Urinary bladder (tissue), 4 donors: ENCODE data around the gene RELN. TPM values are rescaled to one million over a fixed set of nuclear protein-coding genes. Genes with fewer than 3 reads are reported as not detected.

Experiments used
- DNase-seq: peaks from one replicate; pipeline ENCODE4 v3.0.0-alpha.2; 2015; ENCODE audit errors: extremely low spot score
- H3K27ac ChIP-seq: one replicate; pipeline ENCODE4 v1.5.1; 2013; ENCODE audit warnings: low read depth, mild to moderate bottlenecking, moderate library complexity
- H3K36me3 ChIP-seq: one replicate; pipeline ENCODE4 v1.6.1; 2013; ENCODE audit warnings: mild to moderate bottlenecking, moderate library complexity; ENCODE audit not compliant: insufficient read depth
- H3K4me1 ChIP-seq: one replicate; pipeline ENCODE4 v1.6.1; 2013; ENCODE audit warnings: mild to moderate bottlenecking, moderate library complexity; ENCODE audit not compliant: insufficient read depth
- H3K4me3 ChIP-seq: one replicate; pipeline ENCODE4 v1.5.1; 2013; ENCODE audit warnings: low read depth, low read length
- WGBS: extraction: QIAGEN DNeasy Blood & Tissue Kit; methylation state at CpG from one replicate; pipeline ENCODE4 v1.1.7; 2013; 5-methylcytosine and 5-hydroxymethylcytosine counted together
- polyA plus RNA-seq: library from polyadenylated mRNA; stranded (reverse); fragments of 200-250 nt; gene quantifications from one replicate; pipeline ENCODE4 v1.2.3, GENCODE V29; 2013
- total RNA-seq: library from RNA; depleted of rRNA; stranded (reverse); fragments of >200 nt; gene quantifications from one replicate; pipeline ENCODE4 v1.2.3, GENCODE V29; 2014
- donor health status: healthy with polysubstance abuse.
- donor health status: healthy.

RELN gene
- total and polyA plus RNA-seq, 2 donors: 3.8 to 26.3 TPM

- Histone ChIP-seq H3K4me3 (no peak overlapping the region), H3K27ac (no peak overlapping the region), H3K36me3 (no peaks in the 10 kb centered on the region), H3K4me1 (no peaks in the 10 kb centered on the region)
- no peak for DNase-seq
- 75% methylated on average over 1 of the region's 1 CpG for WGBS
These were observed 240.8 kb downstream of the RELN start for GRCh38 chr7:103748680-103749079.

- DNase-seq: no peak
- Histone ChIP-seq H3K27ac (no peak overlapping the region), H3K36me3 (no peaks in the 10 kb centered on the region), H3K4me3 (no peak overlapping the region), H3K4me1 (no peaks in the 10 kb centered on the region)
- WGBS: 58% methylated on average over 1 of the region's 1 CpG
These were observed 254.1 kb downstream of the RELN start for GRCh38 chr7:103735377-103735776.

GRCh38 chr7:103731169-103731568 lies 258.3 kb downstream of the RELN start:
- 83% methylated on average over 2 of the region's 2 CpGs for WGBS
- H3K4me3 ChIP-seq: no peak overlapping the region
- no peak for DNase-seq
- no peaks in the 10 kb centered on the region for H3K36me3 ChIP-seq
- H3K4me1 ChIP-seq: no peaks in the 10 kb centered on the region
- no peak overlapping the region for H3K27ac ChIP-seq

GRCh38 chr7:103729026-103729425 lies 260.4 kb downstream of the RELN start:
- WGBS: 64% methylated on average over 4 of the region's 4 CpGs
- Histone ChIP-seq H3K4me3 (no peak overlapping the region), H3K4me1 (no peaks in the 10 kb centered on the region)

GRCh38 chr7:103727982-103728610 lies 261.4 kb downstream of the RELN start:
- DNase-seq: no peak
- no peak overlapping the region for H3K4me3 ChIP-seq
- no peaks in the 10 kb centered on the region for H3K4me1 ChIP-seq
- WGBS: 74% methylated on average over 8 of the region's 8 CpGs
- no peak overlapping the region for H3K27ac ChIP-seq
- no peaks in the 10 kb centered on the region for H3K36me3 ChIP-seq

More at GRCh38 chr7:103729026-103729425, 260.4 kb downstream of the RELN start:
- no peaks in the 10 kb centered on the region for H3K36me3 ChIP-seq
- DNase-seq: no peak
- H3K27ac ChIP-seq: no peak overlapping the region

GRCh38 chr7:103719070-103719469 lies 270.4 kb downstream of the RELN start:
- no peak overlapping the region for H3K27ac ChIP-seq
- H3K4me1 ChIP-seq: no peaks in the 10 kb centered on the region
- WGBS: 70% methylated on average over 2 of the region's 2 CpGs
- no peaks in the 10 kb centered on the region for H3K36me3 ChIP-seq
- no peak for DNase-seq
- no peak overlapping the region for H3K4me3 ChIP-seq

GRCh38 chr7:103718482-103719061 lies 270.9 kb downstream of the RELN start:
- Histone ChIP-seq H3K4me1 (no peaks in the 10 kb centered on the region), H3K4me3 (no peak overlapping the region), H3K27ac (no peak overlapping the region), H3K36me3 (no peaks in the 10 kb centered on the region)
- no peak for DNase-seq

GRCh38 chr7:103717574-103717973 lies 271.9 kb downstream of the RELN start:
- WGBS: 76% methylated on average over 3 of the region's 3 CpGs
- Histone ChIP-seq H3K4me1 (no peaks in the 10 kb centered on the region), H3K36me3 (no peaks in the 10 kb centered on the region), H3K4me3 (no peak overlapping the region), H3K27ac (no peak overlapping the region)
- no peak for DNase-seq

GRCh38 chr7:103715376-103716120 lies 273.9 kb downstream of the RELN start:
- H3K4me1 ChIP-seq: no peaks in the 10 kb centered on the region
- 78% methylated on average over 4 of the region's 4 CpGs for WGBS

GRCh38 chr7:103714376-103714927 lies 275.0 kb downstream of the RELN start:
- Histone ChIP-seq H3K4me3 (no peak overlapping the region), H3K4me1 (no peaks in the 10 kb centered on the region), H3K27ac (no peak overlapping the region), H3K36me3 (no peaks in the 10 kb centered on the region)
- WGBS: 74% methylated on average over 9 of the region's 9 CpGs
- DNase-seq: no peak

More at GRCh38 chr7:103715376-103716120, 273.9 kb downstream of the RELN start:
- no peak overlapping the region for H3K27ac ChIP-seq
- H3K4me3 ChIP-seq: no peak overlapping the region
- no peak for DNase-seq
- no peaks in the 10 kb centered on the region for H3K36me3 ChIP-seq

GRCh38 chr7:103712991-103713778 lies 276.3 kb downstream of the RELN start:
- no peak overlapping the region for H3K4me3 ChIP-seq
- H3K4me1 ChIP-seq: no peaks in the 10 kb centered on the region
- 65% methylated on average over 4 of the region's 4 CpGs for WGBS
- DNase-seq: no peak
- no peaks in the 10 kb centered on the region for H3K36me3 ChIP-seq
- no peak overlapping the region for H3K27ac ChIP-seq

- no peaks in the 10 kb centered on the region for H3K4me1 ChIP-seq
- WGBS: 79% methylated on average over 4 of the region's 4 CpGs
- H3K36me3 ChIP-seq: no peaks in the 10 kb centered on the region
- no peak overlapping the region for H3K4me3 ChIP-seq
- H3K27ac ChIP-seq: no peak overlapping the region
- no peak for DNase-seq
These were observed 278.0 kb downstream of the RELN start for GRCh38 chr7:103711413-103711812.

- H3K4me1 ChIP-seq: no peaks in the 10 kb centered on the region
- H3K4me3 ChIP-seq: no peak overlapping the region
- DNase-seq: no peak
- no peaks in the 10 kb centered on the region for H3K36me3 ChIP-seq
- 57% methylated on average over 2 of the region's 2 CpGs for WGBS
- no peak overlapping the region for H3K27ac ChIP-seq
These were observed 279.2 kb downstream of the RELN start for GRCh38 chr7:103710247-103710646.
